ENCODE measurements around the gene HDAC4.

The HDAC4 gene

GRCh38 chr2:239383759-239384156, 17.1 kb downstream of the HDAC4 start:
- no peak for DNase-seq (ENCODE audit: low read depth)

DNA sequence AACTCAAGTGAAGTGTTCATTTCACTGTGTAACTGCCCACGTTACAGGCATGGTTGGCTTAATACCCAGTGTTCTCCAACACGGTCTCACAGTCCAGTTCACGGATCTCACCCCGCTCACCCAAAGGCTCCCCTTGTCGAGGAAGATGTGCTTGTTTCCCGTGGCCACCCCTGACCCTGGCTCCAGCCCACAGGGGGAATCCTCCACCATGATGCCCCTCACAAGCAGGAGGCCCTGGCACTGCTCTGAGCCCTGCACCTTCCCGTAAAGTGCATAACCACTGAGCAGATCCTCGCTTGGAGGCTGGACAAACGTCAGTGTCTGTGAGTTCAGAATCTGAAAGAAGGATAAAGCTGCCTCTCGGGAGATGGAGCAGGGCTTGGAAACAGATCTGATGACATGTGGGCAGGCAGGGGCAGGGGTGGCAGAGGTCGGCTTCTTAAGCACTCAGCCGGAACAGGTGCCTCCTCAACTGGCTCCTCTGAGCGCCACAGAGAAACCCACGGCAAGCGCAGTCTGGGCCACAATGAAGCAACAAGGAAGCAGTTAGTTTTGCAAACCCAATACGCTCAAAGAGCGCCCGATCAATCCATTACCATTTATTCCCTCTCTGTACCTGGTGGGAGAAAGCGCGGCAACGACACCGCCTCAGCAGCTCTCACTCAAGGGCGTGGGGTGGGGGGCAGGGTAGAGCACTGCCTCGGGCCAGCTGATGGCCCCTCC, 17.6 kb downstream of the HDAC4 start:
- no peak for DNase-seq (ENCODE audit: low read depth)

DNA sequence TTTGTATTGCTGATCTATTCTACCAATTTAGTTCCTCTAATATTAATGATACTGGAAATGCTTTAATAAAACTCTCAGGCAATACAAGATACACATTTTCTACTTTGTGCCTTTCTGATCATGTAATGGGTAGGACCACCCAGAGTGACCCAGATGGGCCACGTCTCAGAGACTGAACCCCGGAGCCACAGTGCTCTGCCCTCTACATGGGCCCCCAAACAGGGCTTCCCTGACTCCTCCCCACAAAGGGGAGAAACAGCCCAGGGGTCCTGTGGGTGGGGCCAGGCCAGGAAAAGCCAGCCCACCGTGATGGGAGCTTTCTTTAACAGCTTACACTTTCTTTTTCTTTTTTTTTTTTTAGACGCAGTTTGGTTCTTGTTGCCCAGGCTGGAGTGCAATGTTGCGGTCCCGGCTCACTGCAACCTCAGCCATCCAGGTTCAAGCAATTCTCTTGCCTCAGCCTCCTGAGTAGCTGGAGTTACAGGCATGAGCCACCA, 18.4 kb downstream of the HDAC4 start:
- DNase-seq (ENCODE audit: low read depth), result no peak

DNA sequence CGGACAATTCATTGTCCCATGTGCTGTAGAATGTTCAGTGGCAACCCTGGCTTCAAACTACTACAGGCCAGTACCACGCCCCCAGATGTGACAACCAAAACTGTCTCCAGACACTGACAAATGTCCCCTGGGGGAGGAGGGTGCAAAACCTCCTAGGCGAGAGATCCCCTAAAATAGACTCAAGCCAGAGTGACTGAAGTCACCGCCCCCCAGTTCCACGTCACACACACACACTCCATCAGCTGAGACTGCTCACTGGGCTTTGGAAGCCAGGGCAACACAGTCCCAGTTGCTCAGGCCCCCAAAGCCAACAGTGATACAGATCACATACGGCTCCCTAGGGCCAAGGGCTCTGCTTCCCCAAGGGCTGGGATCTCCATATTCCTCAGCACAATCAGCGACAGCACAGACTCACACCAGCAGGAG, 19.1 kb downstream of the HDAC4 start:
- DNase-seq (ENCODE audit: low read depth), result no peak

DNA sequence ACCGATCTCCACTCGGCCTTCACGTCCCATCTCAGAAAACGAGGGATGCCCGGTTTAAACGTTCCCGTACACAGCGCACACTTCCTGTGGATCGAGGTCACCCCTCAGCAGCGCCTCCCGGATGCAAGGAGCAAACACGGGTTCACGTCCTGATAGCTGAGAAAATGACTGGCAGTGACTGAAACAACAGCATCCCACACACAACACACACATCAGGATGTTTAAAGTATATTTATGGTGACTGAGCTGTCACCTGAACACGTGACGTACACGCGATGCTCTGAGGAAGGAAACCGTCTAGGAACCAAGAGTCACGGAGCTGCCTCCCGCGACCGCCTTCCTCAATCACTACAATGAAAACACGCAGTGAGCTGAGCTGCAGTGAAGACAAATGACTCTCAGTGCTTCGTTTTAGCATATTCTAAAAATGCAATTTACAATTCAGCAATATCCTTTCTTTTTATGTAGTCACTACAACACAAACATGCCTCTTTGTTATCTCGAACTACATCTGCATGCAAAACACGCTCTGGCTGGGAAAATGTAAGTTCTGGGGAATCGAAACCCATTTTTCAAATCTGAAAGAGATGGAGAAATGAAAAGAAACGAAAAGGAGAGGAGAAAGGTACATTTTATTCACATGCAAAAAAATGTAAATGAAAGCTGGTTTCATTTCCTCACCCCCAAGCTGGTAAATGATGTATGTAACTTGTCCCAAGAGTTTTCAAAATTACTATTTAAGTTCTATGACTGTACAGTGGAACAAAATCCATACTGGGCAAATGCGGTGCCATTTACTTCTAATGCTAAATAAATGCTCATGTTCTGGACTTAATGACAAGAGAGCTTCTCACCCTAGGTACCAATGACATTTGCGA, 19.8 kb downstream of the HDAC4 start:
- DNase-seq (ENCODE audit: low read depth), result no peak

DNA sequence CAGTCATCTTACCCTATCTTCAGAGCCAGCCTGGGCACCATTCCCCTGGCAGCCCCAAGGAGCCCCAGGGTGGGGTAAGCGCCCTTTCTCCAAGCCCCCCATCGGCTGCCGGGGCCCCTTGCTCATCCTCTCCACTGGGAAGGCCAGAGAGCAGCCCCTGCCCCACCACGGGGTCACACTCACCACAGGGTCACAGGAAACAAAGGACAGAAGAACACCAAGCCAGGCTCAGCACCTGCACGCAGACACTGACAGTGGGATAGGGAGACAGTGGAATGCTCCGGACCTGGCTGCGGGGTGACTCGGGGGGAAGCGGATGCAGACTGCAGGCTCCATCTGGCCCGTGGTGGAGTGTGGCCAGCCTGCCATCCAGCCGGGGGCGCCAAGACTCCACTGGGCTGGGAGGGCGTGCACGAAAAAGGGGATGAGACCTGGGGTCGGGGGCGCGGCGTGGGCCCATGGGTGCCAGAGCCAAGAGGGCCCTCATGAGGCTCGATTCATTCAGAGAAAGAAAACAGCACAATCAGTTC, 21.1 kb downstream of the HDAC4 start:
- no peak for DNase-seq (ENCODE audit: low read depth)

DNA sequence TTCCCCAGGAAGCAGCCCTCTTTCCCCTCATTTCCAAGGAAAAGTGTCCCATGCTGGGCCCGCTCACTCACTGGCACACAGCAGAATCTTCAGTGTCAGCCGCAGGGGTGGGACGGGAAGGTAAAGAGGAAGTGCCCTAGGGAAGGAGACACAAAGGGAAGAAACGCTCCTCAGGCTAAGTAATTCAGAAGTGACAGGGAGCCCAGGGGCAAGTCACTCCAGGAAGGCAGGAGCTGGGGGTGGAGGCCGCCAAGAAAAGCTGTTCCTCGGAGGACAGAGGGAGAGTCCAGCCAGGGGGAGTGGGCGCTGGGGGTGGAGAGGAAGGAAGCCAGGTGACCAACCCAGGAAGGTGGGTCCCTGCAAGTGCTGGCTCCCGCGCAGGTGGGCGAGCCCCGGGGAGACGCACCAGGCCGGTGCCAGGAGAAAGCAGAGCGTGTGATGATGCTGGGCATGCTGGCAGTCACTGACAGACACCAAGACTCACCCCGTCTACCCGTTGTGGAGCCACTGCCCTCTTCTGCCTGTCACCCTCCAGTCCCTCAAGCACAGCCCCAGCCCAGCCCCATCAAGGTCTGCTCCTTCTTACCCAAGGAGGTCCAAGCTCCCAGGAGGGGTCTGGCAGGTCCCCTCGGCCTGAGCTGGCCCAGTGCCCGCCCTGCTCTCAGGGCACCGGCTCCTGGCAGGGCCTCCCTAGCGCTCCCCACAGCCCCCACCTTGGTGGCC, 21.7 kb downstream of the HDAC4 start:
- no peak for DNase-seq (ENCODE audit: low read depth)

DNA sequence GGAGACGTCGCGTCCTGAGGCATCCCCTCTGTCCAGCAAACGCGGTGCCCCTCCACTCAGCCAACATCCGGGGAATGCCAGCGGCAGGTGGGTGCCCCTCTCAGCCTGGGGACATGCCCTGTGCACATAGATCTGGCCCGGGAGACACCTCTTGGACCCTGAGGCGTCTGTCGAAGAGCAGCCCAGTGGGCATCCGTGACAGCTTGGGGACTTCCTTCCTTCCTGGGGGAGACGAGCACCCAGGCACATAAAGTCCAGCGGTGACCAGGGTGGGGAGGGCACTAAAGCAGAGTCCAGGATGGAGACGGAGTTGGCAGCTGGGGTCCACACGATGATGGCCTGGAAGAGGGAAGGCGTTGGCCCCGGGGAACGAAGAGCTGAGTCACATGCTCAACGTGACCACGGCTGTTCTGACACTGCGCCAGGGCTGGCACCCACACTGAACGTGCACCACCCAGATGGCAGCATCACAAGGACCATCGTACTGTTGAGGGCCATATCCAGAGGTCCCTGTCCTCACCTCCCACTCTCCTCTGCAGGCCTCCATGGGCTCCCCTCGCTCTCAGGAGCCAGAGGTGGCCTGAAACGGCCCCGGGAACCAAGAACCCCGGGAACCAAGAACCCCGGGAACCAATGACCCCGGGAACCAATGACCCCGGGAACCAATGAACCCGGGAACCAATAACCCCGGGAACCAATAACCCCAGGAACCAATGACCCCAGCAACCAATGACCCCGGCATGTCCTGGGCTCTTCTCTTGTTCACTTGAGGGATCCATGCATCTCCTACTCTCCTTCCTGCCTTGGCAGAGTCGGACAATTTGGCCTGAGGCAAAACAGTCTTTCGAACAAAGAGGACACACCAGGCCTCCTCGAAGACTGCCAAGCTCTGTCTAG, 22.6 kb downstream of the HDAC4 start:
- DNase-seq (ENCODE audit: low read depth), result no peak

- no peak for DNase-seq (ENCODE audit: low read depth)
Measured at GRCh38 chr2:239377591-239377990, 23.2 kb downstream of the HDAC4 start.

DNA sequence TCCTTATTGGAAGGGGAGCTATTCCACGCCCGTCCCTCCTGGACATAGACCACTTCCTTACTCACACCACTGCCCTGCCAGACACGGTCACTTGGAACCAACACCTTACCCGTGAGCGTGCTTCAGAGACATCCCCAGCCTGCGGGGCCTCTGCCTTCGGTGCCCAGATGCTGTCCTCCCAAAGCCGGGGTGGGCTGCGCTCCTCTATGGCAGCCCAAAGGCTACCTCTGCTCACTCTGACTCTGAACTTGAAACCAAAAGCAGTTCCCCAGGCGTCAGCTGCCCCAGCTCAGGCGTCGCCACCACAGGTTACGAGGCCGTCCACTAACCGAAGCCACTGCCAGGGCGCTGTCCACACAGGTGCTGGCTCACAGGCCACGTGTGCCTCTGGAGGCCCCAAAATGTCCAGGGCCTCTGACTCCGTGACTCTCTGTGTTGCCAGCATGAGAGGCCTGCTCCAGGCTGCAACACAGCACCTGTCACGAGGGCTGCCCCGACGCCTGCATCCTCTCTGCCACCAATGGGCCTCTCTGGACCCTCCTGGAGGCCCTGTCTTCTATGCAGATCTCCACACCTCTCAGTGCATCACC, 23.8 kb downstream of the HDAC4 start:
- DNase-seq (ENCODE audit: low read depth), result no peak

DNA sequence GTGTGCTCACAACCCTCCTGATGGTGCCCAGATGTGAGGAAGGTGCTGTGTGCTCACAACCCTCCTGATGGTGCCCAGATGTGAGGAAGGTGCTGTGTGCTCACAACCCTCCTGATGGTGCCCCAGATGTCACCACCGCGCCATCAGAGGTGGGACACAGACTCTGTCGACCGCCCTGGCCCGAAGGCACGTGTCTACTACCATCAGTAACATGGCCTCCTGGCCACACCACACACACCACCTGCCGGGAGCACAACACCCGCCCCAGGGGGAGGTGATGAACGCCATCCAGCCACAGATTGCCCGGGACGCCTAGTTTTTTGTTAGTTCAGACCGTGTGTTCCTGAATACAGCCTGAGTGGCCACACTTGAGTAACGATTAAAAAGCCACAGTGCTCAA, 24.5 kb downstream of the HDAC4 start:
- no peak for DNase-seq (ENCODE audit: low read depth)

DNA sequence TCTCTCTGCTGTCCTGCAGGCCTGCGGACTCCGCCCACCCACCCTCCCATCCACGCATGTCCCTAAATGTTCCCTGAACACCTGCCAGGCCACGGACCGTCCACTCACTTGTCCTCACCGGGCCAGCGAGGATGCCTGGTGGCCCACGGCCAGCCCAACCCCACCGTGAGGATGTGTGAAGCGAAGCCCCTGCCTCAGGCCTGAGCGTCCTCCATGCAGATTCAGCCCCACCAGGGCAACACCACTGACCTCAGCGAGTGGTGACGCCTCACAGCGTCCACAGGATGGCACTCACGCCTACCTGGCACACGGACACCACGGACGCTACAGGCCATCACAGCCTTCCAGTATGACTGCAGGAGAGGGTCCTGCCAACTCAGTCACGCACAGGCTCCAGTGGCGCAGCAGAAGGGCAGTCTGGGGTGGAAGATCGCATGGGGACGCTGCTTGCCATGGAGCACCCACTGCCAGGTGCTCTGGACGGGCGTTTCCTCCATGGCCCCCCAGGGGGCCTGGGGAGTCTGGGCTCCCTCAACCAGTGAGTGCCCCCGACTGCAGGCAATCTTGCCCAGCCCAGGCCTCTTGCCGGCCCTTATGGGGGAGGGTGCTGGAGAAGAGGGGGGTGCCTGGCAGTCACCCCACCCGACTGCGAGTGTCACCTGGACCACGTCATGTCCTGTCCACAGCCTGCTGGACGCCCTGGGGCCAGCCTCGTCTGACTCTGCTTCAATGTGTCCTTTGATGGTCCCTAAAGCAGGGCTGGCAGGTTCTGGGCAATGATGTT, 25.4 kb downstream of the HDAC4 start:
- DNase-seq (ENCODE audit: low read depth), result no peak

- no peak for DNase-seq (ENCODE audit: low read depth)
Measured at GRCh38 chr2:239374896-239375277, 25.9 kb downstream of the HDAC4 start.

DNA sequence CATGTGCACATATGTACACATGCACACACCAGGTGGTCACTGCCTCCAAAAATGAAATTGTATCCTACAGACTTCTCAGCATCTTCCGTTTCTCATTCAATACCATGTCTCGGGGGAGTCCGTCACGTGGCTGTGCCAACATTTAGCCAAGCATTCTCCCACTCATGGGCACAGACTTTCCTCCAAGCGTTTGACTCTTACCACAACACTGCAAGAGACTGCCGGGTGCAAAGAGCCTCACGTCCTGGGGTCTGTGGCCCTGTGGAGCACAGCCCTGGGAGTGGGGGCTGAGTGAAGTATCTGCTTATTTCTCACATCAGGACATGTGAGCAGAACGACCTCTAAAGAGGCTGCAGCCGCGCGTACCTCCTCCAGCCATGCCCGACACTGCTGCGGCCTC, 28.0 kb downstream of the HDAC4 start:
- no peak for DNase-seq (ENCODE audit: low read depth)

GRCh38 chr2:239371726-239372686, 28.8 kb downstream of the HDAC4 start:
- DNase-seq (ENCODE audit: low read depth), result no peak

DNA sequence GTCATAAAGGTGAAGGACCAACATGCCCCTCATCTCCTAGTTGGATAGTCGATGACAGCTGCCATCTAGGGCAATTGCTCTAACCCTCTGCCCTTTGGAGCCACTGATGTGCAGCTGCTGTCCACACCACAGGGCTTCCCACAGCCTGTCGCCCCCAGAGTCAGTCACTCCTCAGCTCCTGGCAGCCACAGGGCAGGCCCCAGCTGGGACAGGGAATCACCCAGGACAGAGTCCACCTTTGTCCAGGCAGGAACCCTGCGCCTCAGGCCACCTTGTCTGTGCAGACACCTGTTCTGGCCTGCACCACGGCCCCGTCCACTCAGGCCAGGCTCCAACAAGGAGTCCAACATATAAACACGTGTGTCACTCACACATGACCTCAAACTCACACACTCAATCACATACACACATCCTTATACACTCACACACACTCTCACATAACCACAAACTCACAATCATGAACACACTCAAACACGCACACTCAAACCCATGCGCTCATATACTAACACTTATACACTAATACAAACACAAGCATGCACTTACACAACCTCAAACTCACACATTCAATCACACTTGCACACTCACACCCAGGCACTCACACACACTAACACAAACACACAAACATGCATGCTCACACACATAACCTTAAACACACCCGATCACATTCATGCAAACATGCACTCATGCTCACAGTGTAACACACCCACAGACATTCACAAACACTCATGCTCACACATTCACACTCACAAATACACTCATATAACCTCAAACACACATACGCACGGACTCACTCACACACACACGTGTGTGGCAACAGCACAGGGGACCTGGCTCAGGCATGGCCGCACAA, 29.7 kb downstream of the HDAC4 start:
- DNase-seq (ENCODE audit: low read depth), result no peak

DNA sequence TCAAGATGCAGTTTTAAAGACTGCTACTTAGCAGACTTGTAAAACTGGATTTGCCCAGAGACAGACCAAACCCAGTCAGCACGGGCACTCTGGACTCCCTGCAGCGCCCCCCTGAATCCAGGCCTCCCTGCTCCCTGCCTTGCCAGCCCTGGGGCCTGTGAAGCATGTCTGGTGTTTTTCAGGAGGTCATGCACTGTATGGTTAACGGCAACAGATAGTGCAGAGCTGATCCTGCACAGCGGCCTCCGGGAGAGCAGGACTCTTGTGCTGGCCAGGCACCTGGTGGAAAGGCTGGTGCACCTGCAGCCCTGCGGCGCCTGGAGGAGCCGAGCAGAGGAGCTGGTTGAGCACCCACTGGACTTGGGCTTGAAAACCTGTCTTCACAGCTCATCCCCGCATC, 30.4 kb downstream of the HDAC4 start:
- no peak for DNase-seq (ENCODE audit: low read depth)

GRCh38 chr2:239369631-239370161, 31.1 kb downstream of the HDAC4 start:
- DNase-seq (ENCODE audit: low read depth), result no peak
